ENCODE results near the gene ATAD3C.
"Not testable (repeated sequence)": the region's sequence is repeated elsewhere in the genome, so short reads cannot be mapped to it uniquely, and the experiment has no call there.

ATAD3C gene

GRCh38 chr1:1439546-1440261 is 9.8 kb upstream of the ATAD3C start:
- no peaks in the 10 kb centered on the region for H3K9me3 Mint-ChIP-seq
- H3K4me3 Mint-ChIP-seq = no peak overlapping the region
- DNase-seq (ENCODE audit: low spot score in 2 of 2) (no peak), ATAC-seq (ENCODE audit: low read depth) (no peak)
- no peaks in the 10 kb centered on the region for H3K36me3 Mint-ChIP-seq
- peaks cover 11% of the 10 kb centered on the region for H3K27me3 Mint-ChIP-seq
- H3K27ac Mint-ChIP-seq = no peak overlapping the region
- peaks cover 10% of the 10 kb centered on the region for H3K4me1 Mint-ChIP-seq

GRCh38 chr1:1440262-1441001 is 9.1 kb upstream of the ATAD3C start:
- Mint-ChIP-seq H3K27ac (no peak overlapping the region), H3K4me1 (peaks cover 5% of the 10 kb centered on the region), H3K36me3 (no peaks in the 10 kb centered on the region), H3K4me3 (no peak overlapping the region), H3K9me3 (no peaks in the 10 kb centered on the region), H3K27me3 (peaks cover 6% of the 10 kb centered on the region)
- no peak for ATAC-seq (ENCODE audit: low read depth)
- no peak for DNase-seq (ENCODE audit: low spot score in 2 of 2)

- peaks cover 5% of the 10 kb centered on the region for H3K27me3 Mint-ChIP-seq
- peaks cover 4% of the 10 kb centered on the region for H3K4me1 Mint-ChIP-seq
- ATAC-seq (ENCODE audit: low read depth) (peak; percentile 91), DNase-seq (ENCODE audit: low spot score in 2 of 2) (peak; percentile 49 to 68)
- no peak overlapping the region for H3K27ac Mint-ChIP-seq
- no peak overlapping the region for H3K4me3 Mint-ChIP-seq
- H3K36me3 Mint-ChIP-seq = no peaks in the 10 kb centered on the region
- no peaks in the 10 kb centered on the region for H3K9me3 Mint-ChIP-seq
Observed at GRCh38 chr1:1441002-1441888, 8.2 kb upstream of the ATAD3C start.

- Mint-ChIP-seq H3K27ac (no peak overlapping the region), H3K4me1 (peaks cover 2% of the 10 kb centered on the region), H3K36me3 (no peaks in the 10 kb centered on the region), H3K9me3 (no peaks in the 10 kb centered on the region), H3K27me3 (peaks cover 5% of the 10 kb centered on the region), H3K4me3 (no peak overlapping the region)
- DNase-seq (ENCODE audit: low spot score in 2 of 2) (no peak), ATAC-seq (ENCODE audit: low read depth) (no peak)
Observed at GRCh38 chr1:1442069-1442770, 7.3 kb upstream of the ATAD3C start.

GRCh38 chr1:1446631-1447030 is 2.9 kb upstream of the ATAD3C start:
- not testable (repeated sequence) for H3K4me3 Mint-ChIP-seq

GRCh38 chr1:1450616-1451015 is 1.1 kb downstream of the ATAD3C start:
- not testable (repeated sequence) for H3K4me1 Mint-ChIP-seq; H3K4me3 Mint-ChIP-seq; H3K36me3 Mint-ChIP-seq; ATAC-seq (ENCODE audit: low read depth); H3K9me3 Mint-ChIP-seq; H3K27ac Mint-ChIP-seq; DNase-seq (ENCODE audit: low spot score in 2 of 2); H3K27me3 Mint-ChIP-seq

More at GRCh38 chr1:1446631-1447030, 2.9 kb upstream of the ATAD3C start:
- not testable (repeated sequence) for H3K36me3 Mint-ChIP-seq; H3K4me1 Mint-ChIP-seq; H3K27me3 Mint-ChIP-seq; ATAC-seq (ENCODE audit: low read depth); H3K27ac Mint-ChIP-seq; DNase-seq (ENCODE audit: low spot score in 2 of 2); H3K9me3 Mint-ChIP-seq

GRCh38 chr1:1451696-1452364 is 2.3 kb downstream of the ATAD3C start:
- Mint-ChIP-seq H3K27ac (no peak overlapping the region), H3K4me1 (no peaks in the 10 kb centered on the region), H3K4me3 (no peak overlapping the region), H3K27me3 (peaks cover 4% of the 10 kb centered on the region), H3K9me3 (no peaks in the 10 kb centered on the region), H3K36me3 (no peaks in the 10 kb centered on the region)
- DNase-seq (ENCODE audit: low spot score in 2 of 2) (no peak), ATAC-seq (ENCODE audit: low read depth) (no peak)

GRCh38 chr1:1452365-1452739 is 2.9 kb downstream of the ATAD3C start:
- H3K27ac Mint-ChIP-seq; H3K4me3 Mint-ChIP-seq; H3K36me3 Mint-ChIP-seq; DNase-seq (ENCODE audit: low spot score in 2 of 2); ATAC-seq (ENCODE audit: low read depth); H3K4me1 Mint-ChIP-seq; H3K9me3 Mint-ChIP-seq; H3K27me3 Mint-ChIP-seq: not testable (repeated sequence)

- Mint-ChIP-seq H3K4me1 (no peaks in the 10 kb centered on the region), H3K36me3 (no peaks in the 10 kb centered on the region)
- ATAC-seq (ENCODE audit: low read depth) = no peak
Observed at GRCh38 chr1:1452882-1453281, 3.4 kb downstream of the ATAD3C start.

GRCh38 chr1:1454286-1455056 is 5.0 kb downstream of the ATAD3C start:
- DNase-seq (ENCODE audit: low spot score in 2 of 2); H3K9me3 Mint-ChIP-seq; ATAC-seq (ENCODE audit: low read depth); H3K4me1 Mint-ChIP-seq; H3K36me3 Mint-ChIP-seq; H3K27me3 Mint-ChIP-seq; H3K27ac Mint-ChIP-seq; H3K4me3 Mint-ChIP-seq: not testable (repeated sequence)

More at GRCh38 chr1:1452882-1453281, 3.4 kb downstream of the ATAD3C start:
- Mint-ChIP-seq H3K27ac (no peak overlapping the region), H3K4me3 (no peak overlapping the region), H3K9me3 (no peaks in the 10 kb centered on the region), H3K27me3 (peaks cover 5% of the 10 kb centered on the region)
- no peak for DNase-seq (ENCODE audit: low spot score in 2 of 2)

GRCh38 chr1:1455366-1455884 is 5.9 kb downstream of the ATAD3C start:
- Mint-ChIP-seq H3K4me1 (no peaks in the 10 kb centered on the region), H3K9me3 (no peaks in the 10 kb centered on the region), H3K27me3 (peaks cover 1% of the 10 kb centered on the region), H3K36me3 (no peaks in the 10 kb centered on the region), H3K4me3 (no peak overlapping the region), H3K27ac (no peak overlapping the region)
- ATAC-seq (ENCODE audit: low read depth) = no peak
- DNase-seq (ENCODE audit: low spot score in 2 of 2) = no peak

GRCh38 chr1:1455934-1456333 is 6.4 kb downstream of the ATAD3C start:
- not testable (repeated sequence) for H3K4me1 Mint-ChIP-seq; ATAC-seq (ENCODE audit: low read depth); H3K4me3 Mint-ChIP-seq; H3K9me3 Mint-ChIP-seq; H3K36me3 Mint-ChIP-seq; H3K27ac Mint-ChIP-seq; DNase-seq (ENCODE audit: low spot score in 2 of 2); H3K27me3 Mint-ChIP-seq
